Mucosa of rectum (tissue), 2 donors: ENCODE measurements around the gene CELSR1.

Source experiments
- H3K27ac ChIP-seq, 2 donors: one replicate each; pipeline ENCODE4 v1.7.0; 2013; ENCODE audit warnings: inconsistent platforms in 2 of 2, low read depth in 2 of 2, low read length in 2 of 2
- H3K27me3 ChIP-seq, 2 donors: one replicate each; pipeline ENCODE4 v1.7.0; 2013; ENCODE audit warnings: low read length in 2 of 2; ENCODE audit not compliant: control insufficient read depth in 2 of 2, insufficient read depth in 2 of 2
- H3K36me3 ChIP-seq, 2 donors: one replicate each; pipeline ENCODE4 v1.7.0; 2013; ENCODE audit warnings: low read length in 2 of 2; ENCODE audit not compliant: control insufficient read depth in 2 of 2, insufficient read depth in 2 of 2
- H3K4me1 ChIP-seq, 2 donors: one replicate each; pipeline ENCODE4 v1.7.0; 2013; ENCODE audit warnings: low read length in 2 of 2, mild to moderate bottlenecking in 1 of 2; ENCODE audit not compliant: control insufficient read depth in 2 of 2, insufficient read depth in 2 of 2
- H3K4me3 ChIP-seq, 2 donors: one replicate each; pipeline ENCODE4 v1.7.0; 2013; ENCODE audit warnings: low read length in 2 of 2
- H3K9ac ChIP-seq, 2 donors: one replicate each; pipeline ENCODE4 v1.7.0; 2013; ENCODE audit warnings: low read length in 2 of 2, low read depth in 1 of 2, mild to moderate bottlenecking in 1 of 2
- H3K9me3 ChIP-seq, 2 donors: one replicate each; pipeline ENCODE4 v1.7.0; 2013; ENCODE audit warnings: low read length in 2 of 2; ENCODE audit not compliant: control insufficient read depth in 2 of 2
- donor health status: healthy.
- donor health status: Normal muscosa, but diverticular disease.

Gene CELSR1

GRCh38 chr22:46377525-46378425 is 159.6 kb downstream of the CELSR1 start:
- Histone ChIP-seq H3K9me3 (peaks cover 0 to 2% of the 10 kb centered on the region in 2 donors), H3K4me1 (peaks cover 31 to 55% of the 10 kb centered on the region in 2 donors), H3K27me3 (no peaks in the 10 kb centered on the region), H3K36me3 (no peaks in the 10 kb centered on the region), H3K9ac (peak overlapping the region in 1 of 2 donors; percentile 54), H3K27ac (peak overlapping the region; percentile 58 to 75), H3K4me3 (no peak overlapping the region)

- Histone ChIP-seq H3K36me3 (no peaks in the 10 kb centered on the region), H3K27ac (peak overlapping the region; percentile 58 to 75), H3K4me1 (peaks cover 31 to 59% of the 10 kb centered on the region in 2 donors), H3K4me3 (no peak overlapping the region), H3K9me3 (peaks cover 0 to 2% of the 10 kb centered on the region in 2 donors), H3K9ac (peak overlapping the region in 1 of 2 donors; percentile 54), H3K27me3 (no peaks in the 10 kb centered on the region)
These were observed 160.4 kb downstream of the CELSR1 start for GRCh38 chr22:46376908-46377524.

GRCh38 chr22:46376111-46376510 is 161.3 kb downstream of the CELSR1 start:
- H3K9me3 ChIP-seq, result peaks cover 0 to 2% of the 10 kb centered on the region in 2 donors
- H3K9ac ChIP-seq, result no peak overlapping the region
- H3K4me3 ChIP-seq, result no peak overlapping the region
- H3K27me3 ChIP-seq, result no peaks in the 10 kb centered on the region
- peaks cover 31 to 61% of the 10 kb centered on the region in 2 donors for H3K4me1 ChIP-seq
- no peaks in the 10 kb centered on the region for H3K36me3 ChIP-seq
- no peak overlapping the region for H3K27ac ChIP-seq

DNA sequence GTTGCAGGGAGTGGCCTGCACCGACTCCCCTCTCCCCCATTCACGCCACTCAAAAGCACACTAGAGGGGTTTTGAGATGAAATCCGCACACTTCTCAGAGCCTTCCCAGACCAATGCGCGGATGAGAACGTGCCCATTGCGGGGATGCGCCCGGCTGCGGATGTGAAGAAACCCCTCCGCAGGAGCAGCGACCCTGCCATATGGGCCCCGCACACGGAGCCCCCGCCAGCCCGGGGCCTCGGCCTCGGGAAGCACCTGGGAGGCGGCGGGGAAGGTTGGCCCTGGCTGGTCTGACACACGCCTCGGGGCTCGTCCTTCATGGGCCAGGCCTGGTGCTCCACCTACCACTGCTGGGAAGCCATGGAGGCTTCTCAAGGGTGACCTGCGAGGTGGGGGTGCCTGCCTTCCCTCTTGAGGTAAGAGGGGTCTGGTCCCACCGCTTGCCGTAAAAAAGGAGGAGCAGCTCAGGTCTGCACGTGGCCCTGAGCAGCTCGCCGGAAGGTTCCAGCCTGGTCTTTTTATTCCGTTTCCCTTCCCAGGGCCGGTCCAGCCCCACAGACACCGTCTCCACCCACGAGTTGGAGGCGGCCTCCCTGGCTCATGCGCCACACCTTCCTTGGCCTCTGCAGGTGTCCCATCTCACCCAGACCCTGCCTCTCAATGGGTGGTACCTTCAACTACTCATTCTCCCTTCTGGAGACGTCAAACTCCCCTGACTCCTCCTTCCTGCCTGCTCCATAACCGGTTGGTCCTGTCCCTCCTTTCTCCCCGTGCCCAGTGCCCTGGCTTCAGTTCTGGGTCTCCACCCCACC is 162.6 kb downstream of the CELSR1 start:
- peaks cover 0 to 2% of the 10 kb centered on the region in 2 donors for H3K9me3 ChIP-seq
- peak overlapping the region; percentile 11 to 37 for H3K4me3 ChIP-seq
- H3K27ac ChIP-seq, result peak overlapping the region; percentile 84 to 95
- no peaks in the 10 kb centered on the region for H3K27me3 ChIP-seq
- peak overlapping the region; percentile 41 to 71 for H3K9ac ChIP-seq
- H3K36me3 ChIP-seq, result no peaks in the 10 kb centered on the region
- peaks cover 39 to 69% of the 10 kb centered on the region in 2 donors for H3K4me1 ChIP-seq

GRCh38 chr22:46373921-46374662 is 163.3 kb downstream of the CELSR1 start:
- peaks cover 0 to 2% of the 10 kb centered on the region in 2 donors for H3K9me3 ChIP-seq
- H3K9ac ChIP-seq, result peak overlapping the region; percentile 41 to 71
- peaks cover 37 to 62% of the 10 kb centered on the region in 2 donors for H3K4me1 ChIP-seq
- H3K36me3 ChIP-seq, result no peaks in the 10 kb centered on the region
- H3K4me3 ChIP-seq, result peak overlapping the region; percentile 11 to 37
- peak overlapping the region; percentile 84 to 95 for H3K27ac ChIP-seq
- H3K27me3 ChIP-seq, result no peaks in the 10 kb centered on the region

- H3K27me3 ChIP-seq, result no peaks in the 10 kb centered on the region
- H3K9me3 ChIP-seq, result peaks cover 0 to 2% of the 10 kb centered on the region in 2 donors
- peaks cover 28 to 53% of the 10 kb centered on the region in 2 donors for H3K4me1 ChIP-seq
- H3K9ac ChIP-seq, result no peak overlapping the region
- no peaks in the 10 kb centered on the region for H3K36me3 ChIP-seq
- peak overlapping the region in 1 of 2 donors; percentile 28 for H3K27ac ChIP-seq
- no peak overlapping the region for H3K4me3 ChIP-seq
These were observed 164.3 kb downstream of the CELSR1 start for GRCh38 chr22:46373159-46373558.

DNA sequence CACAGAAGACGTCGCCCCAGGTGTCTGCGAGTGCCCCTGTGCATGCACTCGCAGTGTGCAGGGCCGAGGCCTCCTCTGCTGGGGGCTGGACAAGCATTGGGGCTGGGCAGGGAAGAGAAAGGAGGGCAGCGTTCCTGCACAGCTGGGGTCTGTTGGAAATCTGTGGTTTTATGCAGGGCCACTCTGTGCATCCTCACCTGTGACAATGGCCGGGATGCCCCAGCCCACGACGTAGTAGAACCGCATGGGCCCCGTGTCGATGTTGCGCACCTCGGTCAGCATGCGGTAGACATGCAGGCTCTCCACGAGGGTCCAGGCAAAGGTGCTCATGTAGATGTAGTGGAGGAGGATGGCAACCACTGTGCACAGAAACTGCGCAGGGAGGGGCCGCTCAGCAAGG is 164.7 kb downstream of the CELSR1 start:
- peaks cover 23 to 48% of the 10 kb centered on the region in 2 donors for H3K4me1 ChIP-seq
- H3K27ac ChIP-seq, result peak overlapping the region in 1 of 2 donors; percentile 28
- H3K4me3 ChIP-seq, result no peak overlapping the region
- no peak overlapping the region for H3K9ac ChIP-seq
- H3K36me3 ChIP-seq, result no peaks in the 10 kb centered on the region
- peaks cover 0 to 2% of the 10 kb centered on the region in 2 donors for H3K9me3 ChIP-seq
- no peaks in the 10 kb centered on the region for H3K27me3 ChIP-seq

GRCh38 chr22:46371623-46372226 is 165.7 kb downstream of the CELSR1 start:
- Histone ChIP-seq H3K9me3 (peaks cover 0 to 2% of the 10 kb centered on the region in 2 donors), H3K27ac (no peak overlapping the region), H3K4me3 (no peak overlapping the region), H3K27me3 (no peaks in the 10 kb centered on the region), H3K9ac (no peak overlapping the region), H3K4me1 (peaks cover 19 to 38% of the 10 kb centered on the region in 2 donors), H3K36me3 (no peaks in the 10 kb centered on the region)
